Bronchial epithelial cell (primary cell): ENCODE measurements around the gene KCND3. TPM values are rescaled to one million over a fixed set of nuclear protein-coding genes. Genes with fewer than 3 reads are reported as not detected.

Experiments used
- DNase-seq: peaks from one replicate; pipeline ENCODE4 v3.0.0-alpha.2; 2010; ENCODE audit warnings: low read depth
- FAIRE-seq: peaks from 2 replicates; lab custom pipeline; 2011; peaks lifted over from hg19 to GRCh38; lab: Jason Lieb, UNC
- H3K27me3 ChIP-seq: 2 replicates; pipeline ENCODE4 v1.5.1; 2011; ENCODE audit warnings: low read length; ENCODE audit not compliant: control insufficient read depth, insufficient read depth
- H3K36me3 ChIP-seq: 2 replicates; pipeline ENCODE4 v1.5.1; 2011; ENCODE audit warnings: low read length; ENCODE audit not compliant: control insufficient read depth, insufficient read depth
- H3K4me3 ChIP-seq: 2 replicates; pipeline ENCODE4 v1.5.1; 2011; ENCODE audit warnings: mild to moderate bottlenecking, low read depth, low read length, control low read depth
- total RNA-seq: library from RNA; depleted of rRNA; stranded (reverse); fragments of >200 nt; gene quantifications from 2 replicates; pipeline ENCODE4 v1.2.1, GENCODE V29; 2014
- TF ChIP-seq, protein P1 (sequence below): IDR thresholded peaks from 2 replicates; pipeline ENCODE4 v1.5.1; 2011; ENCODE audit warnings: mild to moderate bottlenecking, moderate library complexity, low read length, control low read depth, inconsistent platforms; ENCODE audit not compliant: insufficient read depth, severe bottlenecking

The KCND3 gene
- total RNA-seq, 1 donor from 2014 or later: under 0.01 TPM

DNA sequence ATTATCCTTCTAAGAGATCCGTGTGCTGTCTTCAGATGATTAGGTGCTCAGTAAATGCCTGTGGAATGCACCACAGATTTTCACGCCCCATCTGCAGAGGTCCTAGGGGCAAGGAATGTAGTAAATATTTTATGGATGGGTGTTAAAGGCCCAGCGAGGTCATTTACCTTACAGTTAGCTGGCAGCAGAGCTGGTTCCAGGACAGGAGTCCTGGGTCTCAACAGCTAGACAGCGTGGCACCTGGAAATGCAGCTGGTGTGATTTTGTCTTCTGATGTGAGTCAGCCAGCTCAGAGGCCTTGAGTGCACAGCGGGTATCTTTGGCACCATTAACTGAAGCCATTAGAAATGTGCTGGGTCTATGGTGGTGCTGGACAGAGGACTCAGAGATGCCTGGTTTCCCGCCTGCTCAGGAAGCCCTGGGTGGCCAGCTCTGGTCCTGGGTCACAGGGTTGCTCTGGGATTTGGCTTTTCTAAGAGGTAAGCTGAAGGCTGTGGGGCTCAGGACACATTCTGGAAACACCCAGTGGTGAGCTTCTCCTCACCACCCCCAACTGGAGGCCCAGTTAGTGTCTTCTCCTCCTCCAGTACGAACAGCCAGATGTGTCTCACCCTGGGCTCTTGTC lies 168.2 kb downstream of the KCND3 start:
- H3K27me3 ChIP-seq: peaks cover 3% of the 10 kb centered on the region
- H3K36me3 ChIP-seq: no peaks in the 10 kb centered on the region
- TF ChIP-seq, protein P1, sequence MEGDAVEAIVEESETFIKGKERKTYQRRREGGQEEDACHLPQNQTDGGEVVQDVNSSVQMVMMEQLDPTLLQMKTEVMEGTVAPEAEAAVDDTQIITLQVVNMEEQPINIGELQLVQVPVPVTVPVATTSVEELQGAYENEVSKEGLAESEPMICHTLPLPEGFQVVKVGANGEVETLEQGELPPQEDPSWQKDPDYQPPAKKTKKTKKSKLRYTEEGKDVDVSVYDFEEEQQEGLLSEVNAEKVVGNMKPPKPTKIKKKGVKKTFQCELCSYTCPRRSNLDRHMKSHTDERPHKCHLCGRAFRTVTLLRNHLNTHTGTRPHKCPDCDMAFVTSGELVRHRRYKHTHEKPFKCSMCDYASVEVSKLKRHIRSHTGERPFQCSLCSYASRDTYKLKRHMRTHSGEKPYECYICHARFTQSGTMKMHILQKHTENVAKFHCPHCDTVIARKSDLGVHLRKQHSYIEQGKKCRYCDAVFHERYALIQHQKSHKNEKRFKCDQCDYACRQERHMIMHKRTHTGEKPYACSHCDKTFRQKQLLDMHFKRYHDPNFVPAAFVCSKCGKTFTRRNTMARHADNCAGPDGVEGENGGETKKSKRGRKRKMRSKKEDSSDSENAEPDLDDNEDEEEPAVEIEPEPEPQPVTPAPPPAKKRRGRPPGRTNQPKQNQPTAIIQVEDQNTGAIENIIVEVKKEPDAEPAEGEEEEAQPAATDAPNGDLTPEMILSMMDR: no peak
- DNase-seq: no peak
- no peak overlapping the region for H3K4me3 ChIP-seq
- no peak for FAIRE-seq

DNA sequence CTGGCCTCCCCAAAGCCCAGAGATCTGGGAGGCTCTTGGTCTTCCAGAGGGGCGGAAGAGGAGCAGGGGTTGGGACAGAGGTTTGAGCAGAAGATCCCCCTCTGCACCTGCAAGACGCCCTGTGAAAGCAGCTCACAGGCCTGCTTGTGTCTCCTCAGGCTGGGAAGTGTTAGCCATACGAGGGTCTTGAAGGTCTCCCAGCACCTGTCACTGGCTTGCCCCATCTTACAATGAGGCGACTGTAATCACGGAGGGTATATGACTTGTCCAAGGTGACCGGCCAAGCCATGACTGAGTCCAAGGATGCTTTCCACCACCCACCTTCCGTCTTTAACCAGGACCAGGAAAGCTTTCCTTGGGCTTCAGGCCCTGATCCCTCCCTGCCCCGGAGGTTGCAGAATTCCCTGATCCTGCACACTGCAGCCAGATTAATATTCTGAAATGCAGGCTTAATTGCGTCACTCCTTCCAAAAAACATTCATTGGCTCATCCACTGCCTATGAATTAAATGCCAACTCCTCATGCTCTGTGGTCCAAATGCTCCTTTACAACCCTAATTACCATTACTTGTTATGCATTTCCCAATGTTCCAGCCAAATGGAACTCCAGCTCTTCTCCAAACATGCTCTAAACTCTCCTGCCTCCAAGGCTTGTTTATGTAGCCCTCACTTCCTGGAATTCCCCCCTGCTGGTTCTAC lies 169.8 kb downstream of the KCND3 start:
- Histone ChIP-seq H3K36me3 (no peaks in the 10 kb centered on the region), H3K4me3 (no peak overlapping the region), H3K27me3 (peaks cover 2% of the 10 kb centered on the region)
- TF ChIP-seq, protein P1: no peak
- DNase-seq (no peak), FAIRE-seq (no peak)

DNA sequence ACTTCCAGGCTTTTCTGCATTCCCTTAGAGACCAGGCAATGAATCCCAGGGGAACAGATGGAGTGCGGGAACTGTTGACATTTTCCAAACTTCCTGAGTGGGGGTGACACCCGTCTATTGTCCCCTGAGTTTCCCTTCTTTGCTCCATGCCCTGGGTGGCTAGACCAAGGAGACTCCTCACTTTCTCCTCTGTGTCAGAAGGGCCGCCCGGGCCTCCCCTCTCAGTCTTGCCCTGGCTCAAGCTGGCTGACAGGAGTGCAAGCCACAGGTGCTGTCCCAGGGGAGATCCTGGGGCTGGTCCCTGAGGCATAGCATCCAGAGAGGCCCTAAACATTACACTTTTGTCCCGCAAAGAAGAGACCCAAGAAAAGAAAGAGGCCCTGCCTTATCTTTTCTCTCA lies 170.9 kb downstream of the KCND3 start:
- Histone ChIP-seq H3K27me3 (peaks cover 2% of the 10 kb centered on the region), H3K4me3 (no peak overlapping the region), H3K36me3 (no peaks in the 10 kb centered on the region)
- DNase-seq: no peak
- no peak for FAIRE-seq
- TF ChIP-seq, protein P1: no peak

DNA sequence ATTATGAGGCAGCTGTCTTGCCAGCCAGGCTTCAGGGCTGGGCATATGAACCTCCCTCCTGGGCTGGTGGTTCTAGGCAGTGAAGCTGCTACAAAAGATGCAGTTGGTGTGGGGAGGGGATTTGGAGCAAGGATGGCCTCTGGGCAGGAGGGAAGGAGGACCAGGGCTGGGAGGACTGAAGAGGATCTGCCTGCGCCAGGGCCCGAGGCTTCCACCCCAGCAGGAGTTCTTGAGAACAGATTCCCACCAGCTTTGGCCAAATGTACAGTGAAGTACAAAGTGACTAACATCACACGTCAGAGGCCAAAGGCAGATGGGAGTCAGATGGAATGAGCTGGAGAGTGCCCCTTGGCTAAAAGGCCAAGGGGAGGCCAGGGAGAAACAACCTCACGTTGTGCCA lies 171.4 kb downstream of the KCND3 start:
- H3K4me3 ChIP-seq: no peak overlapping the region
- H3K36me3 ChIP-seq: no peaks in the 10 kb centered on the region
- no peak for FAIRE-seq
- TF ChIP-seq, protein P1: no peak
- peaks cover 2% of the 10 kb centered on the region for H3K27me3 ChIP-seq
- DNase-seq: no peak

DNA sequence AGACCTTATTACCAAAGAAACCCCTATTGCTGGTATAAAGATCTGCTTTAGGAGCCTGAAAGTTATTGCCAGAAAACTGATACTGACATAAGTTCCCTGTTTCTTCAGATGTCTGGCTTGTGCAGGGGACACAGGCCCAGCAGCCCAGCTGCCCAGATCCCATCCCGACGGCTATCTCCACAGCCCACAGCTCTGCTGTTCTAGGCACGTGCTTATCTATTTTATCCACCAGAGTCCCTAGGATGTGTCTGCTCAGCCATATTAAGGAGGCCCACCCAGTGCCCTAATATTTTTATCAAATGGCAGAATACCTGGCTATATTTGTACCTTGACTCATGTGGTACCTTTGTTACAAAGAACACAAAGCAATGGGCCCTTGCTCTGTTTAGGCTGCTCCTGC lies 174.8 kb downstream of the KCND3 start:
- TF ChIP-seq, protein P1: no peak
- H3K36me3 ChIP-seq: no peaks in the 10 kb centered on the region
- DNase-seq (no peak), FAIRE-seq (no peak)
- peaks cover 2% of the 10 kb centered on the region for H3K27me3 ChIP-seq
- H3K4me3 ChIP-seq: no peak overlapping the region

DNA sequence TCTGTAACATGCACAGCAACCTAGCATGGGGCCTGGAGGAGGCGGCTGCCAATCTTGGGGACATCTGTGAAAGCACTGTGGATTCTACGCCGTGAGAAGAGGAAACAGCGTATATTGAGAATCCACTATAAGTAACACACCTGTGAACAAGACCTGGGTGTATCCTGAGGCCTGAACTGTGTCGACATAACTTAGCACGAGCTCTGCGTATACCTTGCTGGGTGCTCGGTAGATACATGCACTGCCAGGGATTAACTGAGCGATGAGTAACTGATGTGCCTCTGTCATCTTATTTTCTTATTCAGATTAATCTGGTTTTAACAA lies 175.2 kb downstream of the KCND3 start:
- H3K36me3 ChIP-seq: no peaks in the 10 kb centered on the region
- no peak for DNase-seq
- no peak for FAIRE-seq
- TF ChIP-seq, protein P1: no peak
- no peak overlapping the region for H3K4me3 ChIP-seq
- peaks cover 2% of the 10 kb centered on the region for H3K27me3 ChIP-seq
